Central memory CD8-positive, alpha-beta T cell (primary cell): ENCODE data around the gene MED6.
A peak's percentile ranks its signal among the peaks of the same experiment; 100 is the strongest.

Source experiments
- ATAC-seq: fragments of 150-1000 bp; cut with Tn5 transposase; replicated peaks from 2 replicates; pipeline ENCODE4 v1.10.0; 2022; ENCODE audit warnings: mild to moderate bottlenecking, moderate FRiP score, moderate number of reproducible peaks; ENCODE audit not compliant: poor library complexity, severe bottlenecking; ENCODE audit errors: extremely low read depth
- DNase-seq, 2 donors: peaks; one replicate each; pipeline ENCODE4 v3.0.0; 2021; ENCODE audit warnings: low spot score in 2 of 2
- H3K27ac Mint-ChIP-seq: one replicate; pipeline ENCODE4 v1.8.0; 2022; ENCODE audit warnings: low read depth, mild to moderate bottlenecking, moderate library complexity, mixed read lengths
- H3K27me3 Mint-ChIP-seq: one replicate; pipeline ENCODE4 v1.8.0; 2022; ENCODE audit warnings: mixed read lengths
- H3K36me3 Mint-ChIP-seq: one replicate; pipeline ENCODE4 v1.8.0; 2022; ENCODE audit warnings: mild to moderate bottlenecking, moderate library complexity, mixed read lengths; ENCODE audit not compliant: insufficient read depth
- H3K4me1 Mint-ChIP-seq: one replicate; pipeline ENCODE4 v1.8.0; 2022; ENCODE audit warnings: mixed read lengths
- H3K4me3 Mint-ChIP-seq: one replicate; pipeline ENCODE4 v1.8.0; 2022; ENCODE audit warnings: mild to moderate bottlenecking, moderate library complexity, mixed read lengths
- H3K9me3 Mint-ChIP-seq: one replicate; pipeline ENCODE4 v1.8.0; 2022; ENCODE audit warnings: mixed read lengths

The MED6 gene, protein sequence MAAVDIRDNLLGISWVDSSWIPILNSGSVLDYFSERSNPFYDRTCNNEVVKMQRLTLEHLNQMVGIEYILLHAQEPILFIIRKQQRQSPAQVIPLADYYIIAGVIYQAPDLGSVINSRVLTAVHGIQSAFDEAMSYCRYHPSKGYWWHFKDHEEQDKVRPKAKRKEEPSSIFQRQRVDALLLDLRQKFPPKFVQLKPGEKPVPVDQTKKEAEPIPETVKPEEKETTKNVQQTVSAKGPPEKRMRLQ

DNA sequence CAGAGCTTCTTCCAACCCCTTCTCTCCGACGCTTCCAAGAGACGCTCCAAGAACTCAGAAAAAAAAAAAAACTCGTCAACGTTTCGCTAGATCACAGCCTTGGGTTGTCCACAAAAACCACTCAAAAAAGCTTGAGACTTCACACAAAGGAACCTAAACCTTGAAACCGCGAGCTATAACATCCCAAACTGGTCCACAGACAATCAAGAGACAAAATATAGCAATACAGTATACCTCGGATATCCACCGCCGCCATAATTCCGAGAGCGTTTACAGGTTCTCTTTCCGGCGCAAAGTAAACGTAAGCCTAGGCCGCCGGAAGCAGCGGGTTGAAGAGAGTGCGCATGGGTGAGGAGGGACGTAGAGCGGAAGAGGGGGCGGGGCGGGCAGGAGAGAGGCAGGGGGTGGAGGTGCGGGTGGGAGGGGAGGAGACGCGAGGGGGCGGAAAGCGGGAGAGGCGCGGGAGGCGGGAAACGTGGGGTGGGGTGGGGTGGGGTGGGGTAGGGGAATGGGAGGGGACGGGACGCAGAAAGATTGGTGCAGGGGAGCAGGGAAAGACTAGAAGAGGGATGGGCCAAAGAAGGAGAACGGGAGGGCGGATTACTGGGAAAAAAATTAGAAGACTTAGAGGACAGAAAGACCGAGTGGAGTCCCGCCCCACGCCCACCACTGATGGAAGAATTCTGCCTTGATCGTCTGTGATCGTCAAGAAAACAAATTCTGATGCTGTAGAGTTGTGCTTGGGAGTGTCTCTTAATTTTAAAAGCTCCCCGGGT lies at the start of gene MED6:
MED6 (minus strand) TSS at position 274 of the 776 bp plus-strand sequence; CDS start at position 256, 18 bp downstream.
- no peaks in the 10 kb centered on the region for H3K27me3 Mint-ChIP-seq
- peak within 1 kb of the TSS; percentile 99 for H3K27ac Mint-ChIP-seq
- ATAC-seq (peak; percentile 98), DNase-seq (peak; percentile 80 to 85)
- H3K36me3 Mint-ChIP-seq: peaks cover 17% of the 10 kb centered on the region
- H3K9me3 Mint-ChIP-seq: no peaks in the 10 kb centered on the region
- peaks cover 30% of the 10 kb centered on the region for H3K4me1 Mint-ChIP-seq
- H3K4me3 Mint-ChIP-seq: peak within 1 kb of the TSS; percentile 100

DNA sequence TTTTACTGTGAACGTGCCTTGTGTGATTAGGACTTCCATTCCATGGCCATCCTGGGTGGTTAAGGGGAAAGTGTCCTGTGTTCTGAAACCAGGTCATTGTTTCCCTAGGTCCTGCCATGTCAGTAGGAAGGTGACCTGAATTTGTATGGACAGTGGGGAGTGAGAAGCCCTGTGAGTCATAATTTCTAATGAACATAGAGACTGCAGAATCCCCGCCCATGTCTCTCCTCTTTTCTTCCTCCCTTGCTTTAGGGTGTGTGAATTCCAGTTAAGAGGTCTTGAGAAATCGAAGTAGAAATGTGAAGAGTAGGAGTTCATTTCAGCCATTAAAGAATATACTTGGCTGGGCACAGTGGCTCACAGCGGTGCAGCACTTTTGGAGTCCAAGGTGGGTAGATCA lies 49.3 kb upstream of the MED6 start:
- H3K9me3 Mint-ChIP-seq: no peaks in the 10 kb centered on the region
- H3K27ac Mint-ChIP-seq: no peak overlapping the region
- no peak overlapping the region for H3K4me3 Mint-ChIP-seq
- H3K27me3 Mint-ChIP-seq: no peaks in the 10 kb centered on the region
- peaks cover 39% of the 10 kb centered on the region for H3K4me1 Mint-ChIP-seq
- DNase-seq: no peak
- H3K36me3 Mint-ChIP-seq: peaks cover 4% of the 10 kb centered on the region
- no peak for ATAC-seq

DNA sequence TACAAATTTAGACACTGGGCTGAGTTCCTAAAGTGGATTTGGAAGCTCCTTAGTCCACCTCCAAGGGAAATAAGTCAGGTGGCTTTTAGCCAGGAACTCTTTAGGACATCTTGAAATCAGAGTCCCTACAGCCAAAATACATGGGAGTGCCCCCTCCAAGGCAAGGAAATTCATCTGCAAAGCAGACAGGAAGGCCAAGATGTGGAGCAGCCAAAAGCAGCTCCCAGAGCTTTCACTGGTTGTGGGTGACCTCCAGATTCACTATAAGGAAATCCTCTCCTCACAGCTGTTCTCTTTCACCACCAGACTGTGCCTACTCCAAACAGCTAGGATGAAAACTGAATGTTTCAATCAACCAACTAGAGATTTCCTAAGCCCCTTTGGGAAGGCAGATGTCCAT lies 47.9 kb upstream of the MED6 start:
- Mint-ChIP-seq H3K9me3 (no peaks in the 10 kb centered on the region), H3K4me3 (no peak overlapping the region), H3K27me3 (no peaks in the 10 kb centered on the region), H3K4me1 (peaks cover 46% of the 10 kb centered on the region), H3K27ac (no peak overlapping the region), H3K36me3 (peaks cover 7% of the 10 kb centered on the region)
- DNase-seq (no peak), ATAC-seq (no peak)

DNA sequence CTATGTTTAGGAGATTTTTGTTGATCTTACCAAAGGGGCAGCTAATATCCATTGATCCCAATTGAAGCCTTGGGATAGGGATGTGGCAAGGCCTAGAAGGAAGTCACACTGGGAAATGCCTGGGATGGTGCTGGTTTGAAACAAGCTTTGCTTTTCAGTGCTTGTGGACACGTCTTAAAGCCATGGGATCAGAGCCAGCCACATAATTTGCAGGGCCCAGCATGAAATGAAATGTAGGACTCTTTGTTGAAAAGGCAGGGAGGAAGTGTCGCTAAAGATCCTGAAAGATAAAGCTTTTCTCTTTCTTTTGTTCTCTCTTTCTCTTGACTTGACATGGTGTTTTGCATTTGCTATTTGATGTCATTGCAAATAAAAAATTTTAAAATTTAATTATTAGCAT lies 46.2 kb upstream of the MED6 start:
- Mint-ChIP-seq H3K27me3 (no peaks in the 10 kb centered on the region), H3K4me1 (peaks cover 47% of the 10 kb centered on the region), H3K9me3 (no peaks in the 10 kb centered on the region), H3K27ac (peak overlapping the region; percentile 10), H3K36me3 (peaks cover 14% of the 10 kb centered on the region), H3K4me3 (peak overlapping the region; percentile 14)
- no peak for DNase-seq
- no peak for ATAC-seq

DNA sequence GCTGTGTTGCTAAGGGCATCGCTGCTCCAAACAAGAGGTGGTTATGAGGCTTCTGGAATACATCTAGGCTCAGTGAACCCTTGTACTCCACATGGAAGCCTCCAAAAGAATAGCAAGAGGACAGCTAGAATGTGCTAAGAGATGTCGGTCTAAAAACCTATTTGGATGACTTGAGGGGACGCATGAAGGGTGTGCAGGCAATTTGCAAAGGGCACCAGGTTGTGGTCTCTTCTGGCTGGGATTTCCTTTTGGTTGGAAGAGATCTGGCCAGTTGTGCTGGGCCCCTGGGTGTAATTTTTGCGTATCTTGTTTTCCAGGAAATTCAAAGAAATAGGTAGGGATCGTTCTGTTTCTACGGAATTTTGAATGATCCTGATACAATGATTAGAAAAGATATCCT lies 45.4 kb upstream of the MED6 start:
- Mint-ChIP-seq H3K36me3 (peaks cover 18% of the 10 kb centered on the region), H3K4me3 (peak overlapping the region; percentile 14), H3K27ac (peak overlapping the region; percentile 10), H3K27me3 (no peaks in the 10 kb centered on the region), H3K9me3 (no peaks in the 10 kb centered on the region), H3K4me1 (peaks cover 53% of the 10 kb centered on the region)
- DNase-seq: no peak
- no peak for ATAC-seq

DNA sequence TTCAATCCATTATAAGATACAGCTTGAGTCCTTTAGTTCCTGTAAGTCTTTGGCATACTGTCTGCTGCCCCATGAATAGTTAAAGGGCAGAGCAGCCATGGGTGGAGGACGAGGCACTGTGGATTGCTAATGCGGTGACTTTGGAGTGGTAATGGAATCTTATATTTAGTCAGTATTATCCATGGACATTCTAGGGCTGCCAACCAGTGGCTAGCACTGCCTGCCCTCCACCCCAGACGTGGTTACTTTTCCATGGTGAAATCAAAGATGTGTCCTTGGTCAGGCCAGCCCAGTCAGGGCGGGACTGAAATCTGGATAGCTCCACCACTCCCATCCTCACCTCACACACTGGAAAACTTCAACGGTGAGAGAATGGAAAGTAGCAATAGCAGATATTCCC lies 43.5 kb upstream of the MED6 start:
- Mint-ChIP-seq H3K36me3 (peaks cover 20% of the 10 kb centered on the region), H3K27ac (peak overlapping the region; percentile 68), H3K4me1 (peaks cover 50% of the 10 kb centered on the region), H3K27me3 (no peaks in the 10 kb centered on the region), H3K4me3 (peak overlapping the region; percentile 88), H3K9me3 (no peaks in the 10 kb centered on the region)
- ATAC-seq (no peak), DNase-seq (no peak)

DNA sequence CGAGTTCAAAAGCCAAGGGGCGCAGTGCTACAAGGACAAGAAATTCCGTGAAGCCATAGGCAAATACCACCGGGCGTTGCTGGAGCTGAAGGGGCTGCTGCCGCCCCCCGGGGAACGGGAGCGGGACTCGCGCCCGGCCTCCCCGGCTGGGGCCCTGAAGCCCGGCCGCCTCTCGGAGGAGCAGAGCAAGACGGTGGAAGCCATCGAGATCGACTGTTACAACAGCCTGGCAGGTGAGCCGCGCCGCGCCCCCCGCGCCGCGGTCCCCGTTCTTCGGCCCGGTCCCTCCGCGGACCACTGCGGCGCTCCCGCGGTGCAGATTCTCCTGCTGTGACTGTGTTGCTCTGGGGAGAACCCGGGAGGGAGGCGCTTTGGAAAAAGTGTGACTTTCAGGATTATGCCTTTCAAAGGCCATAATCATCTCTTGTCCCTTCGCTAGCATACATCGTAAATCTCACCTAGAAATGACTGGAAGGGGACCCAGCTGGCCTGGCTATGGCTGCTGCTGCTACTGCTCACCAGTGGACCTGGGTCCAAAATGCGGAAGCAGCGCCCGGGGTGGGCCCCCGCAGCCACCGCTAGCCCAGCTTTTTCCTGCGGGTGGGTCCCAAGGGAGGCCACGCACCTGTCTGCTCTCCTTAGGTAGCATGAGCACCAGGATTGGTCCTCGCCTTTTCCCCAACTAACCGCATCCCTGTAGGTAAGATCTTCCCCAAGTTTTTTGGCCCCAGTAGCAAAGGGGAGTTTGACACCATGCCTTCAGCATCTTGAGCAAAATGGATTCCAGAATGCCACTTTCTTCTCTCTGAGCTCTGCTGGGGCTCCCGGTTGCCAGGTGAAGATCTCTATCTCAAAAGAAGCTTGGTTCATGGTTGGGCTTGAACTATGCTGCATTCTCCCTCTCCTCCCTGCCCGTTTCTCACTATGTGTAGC lies 42.1 kb upstream of the MED6 start:
- peak; percentile 34 for ATAC-seq
- DNase-seq: no peak

DNA sequence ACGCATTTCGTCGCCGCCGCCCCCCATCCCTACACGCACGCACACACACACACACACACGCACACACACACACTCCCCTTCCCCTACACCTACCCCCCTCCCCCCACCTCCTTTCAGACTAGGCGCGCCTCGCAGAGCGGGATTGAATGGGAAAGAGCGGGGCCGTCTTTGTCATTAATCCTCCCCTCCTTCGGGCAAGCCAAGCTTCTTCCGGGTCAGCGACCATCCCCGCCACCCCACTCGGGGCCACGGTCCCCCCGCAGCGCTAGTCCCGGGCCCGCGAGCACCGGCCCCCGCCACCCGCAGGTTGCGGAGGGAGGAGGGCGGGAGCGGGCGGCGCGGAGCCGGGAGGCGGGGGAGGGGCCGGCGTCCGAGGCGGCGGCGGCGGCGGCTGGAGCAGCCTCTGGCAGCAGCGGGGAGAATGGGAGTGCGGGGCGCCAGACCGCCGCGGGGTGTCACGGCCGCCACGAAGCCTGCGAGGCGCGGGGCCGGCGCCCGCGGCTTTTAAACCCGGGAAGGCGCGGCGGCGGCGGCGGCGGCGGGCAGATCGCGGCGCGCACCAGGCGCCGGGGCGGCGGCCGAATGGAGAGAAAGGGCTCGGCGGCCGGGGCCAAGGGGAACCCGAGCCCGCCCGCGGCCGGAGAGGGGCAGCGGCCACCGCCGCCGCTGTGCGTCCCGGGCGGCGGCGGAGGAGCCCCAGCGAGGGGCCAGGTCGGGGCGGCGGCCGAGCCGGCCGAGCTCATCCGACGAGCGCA lies 41.3 kb upstream of the MED6 start, which contains the start of gene TTC9:
TTC9 (plus strand) TSS at position 369 of the 755 bp plus-strand sequence; CDS start at position 583, 214 bp downstream.
- peak within 1 kb of the TSS; percentile 93 for H3K4me3 Mint-ChIP-seq
- no peaks in the 10 kb centered on the region for H3K9me3 Mint-ChIP-seq
- ATAC-seq: peak; percentile 21
- peak within 1 kb of the TSS; percentile 68 for H3K27ac Mint-ChIP-seq
- H3K4me1 Mint-ChIP-seq: peaks cover 49% of the 10 kb centered on the region
- no peak for DNase-seq
- peaks cover 20% of the 10 kb centered on the region for H3K36me3 Mint-ChIP-seq
- no peaks in the 10 kb centered on the region for H3K27me3 Mint-ChIP-seq

More for the DNA sequence above, 42.1 kb upstream of the MED6 start:
- H3K4me1 Mint-ChIP-seq: peaks cover 50% of the 10 kb centered on the region
- H3K36me3 Mint-ChIP-seq: peaks cover 20% of the 10 kb centered on the region
- no peaks in the 10 kb centered on the region for H3K9me3 Mint-ChIP-seq
- H3K27me3 Mint-ChIP-seq: no peaks in the 10 kb centered on the region
- H3K4me3 Mint-ChIP-seq: peak overlapping the region; percentile 88
- peak overlapping the region; percentile 68 for H3K27ac Mint-ChIP-seq

DNA sequence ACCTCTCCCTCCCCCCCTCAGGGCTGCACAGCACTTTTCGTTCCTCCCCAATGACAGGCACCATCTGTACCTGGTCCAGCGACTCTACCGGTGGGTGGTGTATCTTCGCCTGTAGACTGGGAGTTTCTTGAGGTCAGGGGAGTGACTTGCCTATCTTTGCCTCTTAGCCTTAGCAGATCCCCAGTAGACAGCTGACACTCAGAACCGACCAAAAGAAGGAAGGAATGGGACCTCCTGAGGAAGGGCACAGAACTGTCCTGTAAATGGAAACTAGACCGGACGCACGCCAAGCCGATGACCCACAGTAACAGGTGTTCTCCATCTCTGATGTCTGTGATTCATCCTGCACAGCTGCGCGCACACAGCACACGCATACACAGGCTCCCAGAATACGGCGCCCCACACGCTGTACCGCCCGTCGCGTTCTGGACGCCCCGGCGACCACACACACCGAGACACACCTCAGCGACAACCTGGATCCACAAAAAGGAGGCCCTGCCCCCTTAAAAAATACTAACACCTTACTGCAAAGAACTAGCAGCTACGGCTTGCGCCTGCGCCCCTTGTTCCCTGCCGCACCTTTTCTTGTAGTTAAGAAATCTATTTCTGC lies 40.6 kb upstream of the MED6 start:
- Mint-ChIP-seq H3K27ac (peak overlapping the region; percentile 56), H3K36me3 (peaks cover 20% of the 10 kb centered on the region), H3K4me1 (peaks cover 42% of the 10 kb centered on the region), H3K9me3 (no peaks in the 10 kb centered on the region), H3K27me3 (no peaks in the 10 kb centered on the region), H3K4me3 (peak overlapping the region; percentile 93)
- DNase-seq (no peak), ATAC-seq (peak; percentile 61)

DNA sequence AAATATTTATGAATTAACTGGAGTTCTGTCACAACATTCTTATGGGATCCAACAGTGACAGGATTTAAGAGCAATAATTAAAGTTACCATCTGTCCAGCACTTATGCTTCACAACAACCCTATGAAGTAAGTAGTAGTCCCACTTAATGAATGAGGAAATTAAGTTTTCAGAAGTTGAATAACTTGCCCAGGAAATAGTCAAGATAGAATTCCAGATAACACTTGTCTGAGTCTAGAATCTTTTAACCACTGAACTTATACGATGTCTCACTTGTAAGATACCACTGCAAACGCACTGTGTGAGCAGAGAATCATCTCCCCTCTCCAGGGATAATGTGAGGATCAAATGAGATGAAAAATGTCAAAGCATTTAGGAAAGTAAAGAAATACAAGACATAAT lies 38.0 kb upstream of the MED6 start:
- no peaks in the 10 kb centered on the region for H3K9me3 Mint-ChIP-seq
- peaks cover 18% of the 10 kb centered on the region for H3K36me3 Mint-ChIP-seq
- no peaks in the 10 kb centered on the region for H3K27me3 Mint-ChIP-seq
- DNase-seq (no peak), ATAC-seq (no peak)
- H3K27ac Mint-ChIP-seq: no peak overlapping the region
- peaks cover 22% of the 10 kb centered on the region for H3K4me1 Mint-ChIP-seq
- H3K4me3 Mint-ChIP-seq: no peak overlapping the region

DNA sequence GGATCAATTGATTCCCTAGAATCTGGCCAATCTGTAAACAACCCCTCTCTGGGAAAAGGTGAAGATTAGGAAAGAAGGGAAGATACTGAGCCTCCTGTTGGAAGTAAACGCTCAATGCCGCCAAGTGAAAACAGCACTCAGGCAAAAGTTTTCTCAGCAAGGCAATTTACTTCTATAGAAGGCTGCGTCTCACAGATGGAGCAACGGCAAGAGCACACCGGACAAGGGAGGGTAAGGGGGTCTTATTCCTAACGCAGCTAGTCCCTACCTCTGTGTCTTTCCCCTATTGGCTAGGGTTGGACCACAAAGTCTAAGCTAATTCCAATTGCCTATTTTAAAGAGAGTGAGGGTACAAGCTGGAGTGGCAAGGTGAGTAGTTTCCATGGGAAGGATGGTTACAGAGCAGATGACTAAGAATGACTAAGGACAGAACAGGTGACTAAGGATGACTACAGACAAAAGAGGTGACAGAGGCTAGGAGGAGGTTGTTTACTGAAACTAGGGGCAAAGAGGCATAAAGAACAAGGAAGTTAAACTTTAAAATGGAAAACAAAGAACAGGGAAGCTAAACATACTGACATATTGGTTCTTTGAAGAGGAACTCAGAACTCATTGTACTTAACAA lies 35.6 kb upstream of the MED6 start:
- H3K27me3 Mint-ChIP-seq: no peaks in the 10 kb centered on the region
- no peak overlapping the region for H3K4me3 Mint-ChIP-seq
- DNase-seq (no peak), ATAC-seq (no peak)
- peaks cover 7% of the 10 kb centered on the region for H3K4me1 Mint-ChIP-seq
- H3K36me3 Mint-ChIP-seq: peaks cover 4% of the 10 kb centered on the region
- H3K9me3 Mint-ChIP-seq: no peaks in the 10 kb centered on the region
- no peak overlapping the region for H3K27ac Mint-ChIP-seq
